ENCODE measurements around the gene FHL1. TPM values are rescaled to one million over a fixed set of nuclear protein-coding genes. Genes with fewer than 3 reads are reported as not detected.

FHL1 gene
- polyA plus RNA-seq, 1 of the 3 experiments (the other 2 are of a cell fraction), result 57.8 TPM

DNA sequence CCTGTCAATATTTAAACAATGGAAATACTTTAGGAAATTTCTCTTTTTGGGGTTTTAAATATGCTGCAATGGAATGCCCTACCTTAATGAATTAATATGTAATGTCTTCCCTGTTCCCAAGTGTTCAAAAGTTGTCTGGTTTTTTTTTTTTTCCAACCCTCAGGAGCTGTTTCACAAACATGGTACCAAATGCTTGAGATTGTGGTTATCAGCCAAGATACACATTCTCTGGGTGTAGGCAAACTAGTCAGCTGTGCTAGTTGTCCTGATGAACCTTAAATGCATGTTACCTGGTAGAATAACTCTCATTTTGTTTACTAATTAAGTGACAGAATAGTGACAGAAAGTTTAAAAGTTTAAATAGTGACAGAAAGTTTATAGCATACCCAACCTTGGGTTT is 50.7 kb downstream of the FHL1 start:
- Histone ChIP-seq H3K9me2 (no peaks in the 10 kb centered on the region), H3K4me3 (ENCODE audit: low read depth in 2 of 2, low read length in 1 of 2) (no peak overlapping the region), H4K20me1 (ENCODE audit: insufficient read depth) (no peaks in the 10 kb centered on the region), H2AFZ (ENCODE audit: low read depth) (no peak overlapping the region), H3K27ac (ENCODE audit: low read depth in 2 of 2, low read length in 1 of 2) (no peak overlapping the region), H3F3A (replicated peaks; ENCODE audit: insufficient read depth) (no peaks in the 10 kb centered on the region), H3K4me2 (no peak overlapping the region), H3K9me3 (no peaks in the 10 kb centered on the region), H3K4me1 (ENCODE audit: control insufficient read depth in 1 of 2, insufficient read depth in 2 of 2, low read depth in 1 of 2, low read length in 1 of 2) (no peaks in the 10 kb centered on the region; a peak in 1 of 4 replicates), H3K79me2 (ENCODE audit: insufficient read depth) (no peaks in the 10 kb centered on the region), H3K27me3 (ENCODE audit: insufficient read depth) (no peaks in the 10 kb centered on the region), H3K9ac (no peak overlapping the region), H3K36me3 (replicated peaks in 1 of 2; ENCODE audit: control insufficient read depth in 1 of 2, insufficient read depth in 2 of 2, low read length in 1 of 2) (no peaks in the 10 kb centered on the region)
- TF ChIP-seq USF1 (IDR thresholded peaks at IDR 0.05; ENCODE audit: borderline replicate concordance, low read depth) (no peak), GABPA (IDR thresholded peaks at IDR 0.05; ENCODE audit: low read depth) (no peak), IRF3 (IDR thresholded peaks at IDR 0.05; ENCODE audit: low read depth, low read length) (no peak), CHD2 (IDR thresholded peaks at IDR 0.05; ENCODE audit: low read length, partially characterized antibody) (no peak), EZH2phosphoT487 (IDR thresholded peaks at IDR 0.05; ENCODE audit: borderline replicate concordance, low read depth) (no peak), PBX3 (IDR thresholded peaks at IDR 0.05) (no peak), FOSL2 (IDR thresholded peaks at IDR 0.05; ENCODE audit: borderline replicate concordance, low read depth) (no peak), RAD21 (IDR thresholded peaks at IDR 0.05; ENCODE audit: low read length) (no peak), JUND (IDR thresholded peaks at IDR 0.05) (no peak), RCOR1 (IDR thresholded peaks at IDR 0.05; ENCODE audit: low read length) (no peak), FOXM1 (IDR thresholded peaks at IDR 0.05; ENCODE audit: low read depth) (no peak), SMC3 (IDR thresholded peaks at IDR 0.05; ENCODE audit: low read depth, low read length) (no peak), TCF12 (IDR thresholded peaks at IDR 0.05) (no peak)
- TF ChIP-seq, protein P1, sequence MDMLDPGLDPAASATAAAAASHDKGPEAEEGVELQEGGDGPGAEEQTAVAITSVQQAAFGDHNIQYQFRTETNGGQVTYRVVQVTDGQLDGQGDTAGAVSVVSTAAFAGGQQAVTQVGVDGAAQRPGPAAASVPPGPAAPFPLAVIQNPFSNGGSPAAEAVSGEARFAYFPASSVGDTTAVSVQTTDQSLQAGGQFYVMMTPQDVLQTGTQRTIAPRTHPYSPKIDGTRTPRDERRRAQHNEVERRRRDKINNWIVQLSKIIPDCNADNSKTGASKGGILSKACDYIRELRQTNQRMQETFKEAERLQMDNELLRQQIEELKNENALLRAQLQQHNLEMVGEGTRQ (IDR thresholded peaks at IDR 0.05; ENCODE audit: borderline replicate concordance, low read depth, low read length), result no peak
- TF ChIP-seq, protein P2, sequence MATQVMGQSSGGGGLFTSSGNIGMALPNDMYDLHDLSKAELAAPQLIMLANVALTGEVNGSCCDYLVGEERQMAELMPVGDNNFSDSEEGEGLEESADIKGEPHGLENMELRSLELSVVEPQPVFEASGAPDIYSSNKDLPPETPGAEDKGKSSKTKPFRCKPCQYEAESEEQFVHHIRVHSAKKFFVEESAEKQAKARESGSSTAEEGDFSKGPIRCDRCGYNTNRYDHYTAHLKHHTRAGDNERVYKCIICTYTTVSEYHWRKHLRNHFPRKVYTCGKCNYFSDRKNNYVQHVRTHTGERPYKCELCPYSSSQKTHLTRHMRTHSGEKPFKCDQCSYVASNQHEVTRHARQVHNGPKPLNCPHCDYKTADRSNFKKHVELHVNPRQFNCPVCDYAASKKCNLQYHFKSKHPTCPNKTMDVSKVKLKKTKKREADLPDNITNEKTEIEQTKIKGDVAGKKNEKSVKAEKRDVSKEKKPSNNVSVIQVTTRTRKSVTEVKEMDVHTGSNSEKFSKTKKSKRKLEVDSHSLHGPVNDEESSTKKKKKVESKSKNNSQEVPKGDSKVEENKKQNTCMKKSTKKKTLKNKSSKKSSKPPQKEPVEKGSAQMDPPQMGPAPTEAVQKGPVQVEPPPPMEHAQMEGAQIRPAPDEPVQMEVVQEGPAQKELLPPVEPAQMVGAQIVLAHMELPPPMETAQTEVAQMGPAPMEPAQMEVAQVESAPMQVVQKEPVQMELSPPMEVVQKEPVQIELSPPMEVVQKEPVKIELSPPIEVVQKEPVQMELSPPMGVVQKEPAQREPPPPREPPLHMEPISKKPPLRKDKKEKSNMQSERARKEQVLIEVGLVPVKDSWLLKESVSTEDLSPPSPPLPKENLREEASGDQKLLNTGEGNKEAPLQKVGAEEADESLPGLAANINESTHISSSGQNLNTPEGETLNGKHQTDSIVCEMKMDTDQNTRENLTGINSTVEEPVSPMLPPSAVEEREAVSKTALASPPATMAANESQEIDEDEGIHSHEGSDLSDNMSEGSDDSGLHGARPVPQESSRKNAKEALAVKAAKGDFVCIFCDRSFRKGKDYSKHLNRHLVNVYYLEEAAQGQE (IDR thresholded peaks at IDR 0.05; ENCODE audit: low read depth, low read length), result no peak
- CTCF ChIA-PET, result interaction anchor here (1.3 to 2.2 kb wide), 2 partner anchors 27 to 170 kb away, joined by 3 to 7 read pairs; no protein-coding TSS in a partner anchor
- POLR2A ChIA-PET, result no interaction called here
- no peak for DNase-seq
